ENCODE measurements around the gene SLC16A8.
"Not testable (repeated sequence)": the region's sequence is repeated elsewhere in the genome, so short reads cannot be mapped to it uniquely, and the experiment has no call there.

Gene SLC16A8

GRCh38 chr22:38083931-38084631, at the start of gene SLC16A8:
SLC16A8 (minus strand) TSS chr22:38084184; CDS start chr22:38082873, 1,311 bp downstream.
- no peak for DNase-seq (ENCODE audit: low spot score)

GRCh38 chr22:38133331-38133730, 49.3 kb upstream of the SLC16A8 start:
- DNase-seq (ENCODE audit: low spot score), result no peak

- no peak for DNase-seq (ENCODE audit: low spot score)
Observed at GRCh38 chr22:38132794-38133193, 48.8 kb upstream of the SLC16A8 start.

- no peak for DNase-seq (ENCODE audit: low spot score)
Observed at GRCh38 chr22:38132136-38132535, 48.2 kb upstream of the SLC16A8 start.

GRCh38 chr22:38131399-38131798, 47.4 kb upstream of the SLC16A8 start:
- no peak for DNase-seq (ENCODE audit: low spot score)

- DNase-seq (ENCODE audit: low spot score), result no peak
Observed at GRCh38 chr22:38129856-38130255, 45.9 kb upstream of the SLC16A8 start.

- no peak for DNase-seq (ENCODE audit: low spot score)
Observed at GRCh38 chr22:38129021-38129420, 45.0 kb upstream of the SLC16A8 start.

- no peak for DNase-seq (ENCODE audit: low spot score)
Observed at GRCh38 chr22:38127869-38128268, 43.9 kb upstream of the SLC16A8 start.

GRCh38 chr22:38126928-38127668, 43.1 kb upstream of the SLC16A8 start:
- DNase-seq (ENCODE audit: low spot score), result no peak

- no peak for DNase-seq (ENCODE audit: low spot score)
Observed at GRCh38 chr22:38125751-38126201, 41.8 kb upstream of the SLC16A8 start.

GRCh38 chr22:38125038-38125610, 41.1 kb upstream of the SLC16A8 start:
- DNase-seq (ENCODE audit: low spot score), result no peak

- no peak for DNase-seq (ENCODE audit: low spot score)
Observed at GRCh38 chr22:38124236-38124974, 40.4 kb upstream of the SLC16A8 start.

- DNase-seq (ENCODE audit: low spot score), result peak; percentile 36
Observed at GRCh38 chr22:38122616-38123015, 38.6 kb upstream of the SLC16A8 start.

- DNase-seq (ENCODE audit: low spot score), result no peak
Observed at GRCh38 chr22:38120359-38121110, 36.6 kb upstream of the SLC16A8 start.

- not testable (repeated sequence) for DNase-seq (ENCODE audit: low spot score)
Observed at GRCh38 chr22:38118747-38119146, 34.8 kb upstream of the SLC16A8 start.

GRCh38 chr22:38118182-38118581, 34.2 kb upstream of the SLC16A8 start:
- DNase-seq (ENCODE audit: low spot score), result no peak

- DNase-seq (ENCODE audit: low spot score), result not testable (repeated sequence)
Observed at GRCh38 chr22:38117556-38117955, 33.6 kb upstream of the SLC16A8 start.

- DNase-seq (ENCODE audit: low spot score), result no peak
Observed at GRCh38 chr22:38115423-38116205, 31.6 kb upstream of the SLC16A8 start.

GRCh38 chr22:38114484-38115398, 30.8 kb upstream of the SLC16A8 start:
- peak; percentile 73 for DNase-seq (ENCODE audit: low spot score)

- DNase-seq (ENCODE audit: low spot score), result no peak
Observed at GRCh38 chr22:38112381-38112780, 28.4 kb upstream of the SLC16A8 start.

Data from NAMALWA (cell line).